GM12873 (cell line): ENCODE measurements around the gene MIER1.

Experiments
- TF ChIP-seq, protein P1 (sequence below): IDR thresholded peaks from 2 replicates; pipeline ENCODE4 v1.5.1; 2012; ENCODE audit warnings: low read depth, mild to moderate bottlenecking, moderate library complexity, low read length, control low read depth; ENCODE audit not compliant: insufficient read depth; ENCODE audit errors: missing control alignments

The MIER1 gene

DNA sequence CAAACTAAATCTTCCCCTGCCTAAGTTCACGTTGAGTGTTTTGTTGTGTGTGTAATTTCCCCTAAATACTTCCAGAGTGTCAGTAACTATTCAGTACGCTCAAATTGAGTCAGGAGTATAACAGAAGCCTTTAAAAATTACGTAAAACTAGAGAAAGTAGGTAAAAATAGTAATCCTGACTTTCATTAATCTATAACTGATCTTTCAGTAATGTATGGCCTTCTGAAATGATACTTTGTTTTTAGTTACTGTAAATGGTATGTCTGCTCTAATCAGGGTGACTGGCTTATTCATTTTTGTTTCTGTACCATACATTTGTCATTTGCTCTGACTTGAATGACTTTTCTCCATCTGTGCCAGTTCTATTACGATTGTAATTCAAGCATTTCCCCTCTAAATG is 29.4 kb downstream of the MIER1 start:
- TF ChIP-seq, protein P1, sequence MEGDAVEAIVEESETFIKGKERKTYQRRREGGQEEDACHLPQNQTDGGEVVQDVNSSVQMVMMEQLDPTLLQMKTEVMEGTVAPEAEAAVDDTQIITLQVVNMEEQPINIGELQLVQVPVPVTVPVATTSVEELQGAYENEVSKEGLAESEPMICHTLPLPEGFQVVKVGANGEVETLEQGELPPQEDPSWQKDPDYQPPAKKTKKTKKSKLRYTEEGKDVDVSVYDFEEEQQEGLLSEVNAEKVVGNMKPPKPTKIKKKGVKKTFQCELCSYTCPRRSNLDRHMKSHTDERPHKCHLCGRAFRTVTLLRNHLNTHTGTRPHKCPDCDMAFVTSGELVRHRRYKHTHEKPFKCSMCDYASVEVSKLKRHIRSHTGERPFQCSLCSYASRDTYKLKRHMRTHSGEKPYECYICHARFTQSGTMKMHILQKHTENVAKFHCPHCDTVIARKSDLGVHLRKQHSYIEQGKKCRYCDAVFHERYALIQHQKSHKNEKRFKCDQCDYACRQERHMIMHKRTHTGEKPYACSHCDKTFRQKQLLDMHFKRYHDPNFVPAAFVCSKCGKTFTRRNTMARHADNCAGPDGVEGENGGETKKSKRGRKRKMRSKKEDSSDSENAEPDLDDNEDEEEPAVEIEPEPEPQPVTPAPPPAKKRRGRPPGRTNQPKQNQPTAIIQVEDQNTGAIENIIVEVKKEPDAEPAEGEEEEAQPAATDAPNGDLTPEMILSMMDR: no peak

GRCh38 chr1:66957938-66958337 is 33.1 kb downstream of the MIER1 start:
- TF ChIP-seq, protein P1: no peak

DNA sequence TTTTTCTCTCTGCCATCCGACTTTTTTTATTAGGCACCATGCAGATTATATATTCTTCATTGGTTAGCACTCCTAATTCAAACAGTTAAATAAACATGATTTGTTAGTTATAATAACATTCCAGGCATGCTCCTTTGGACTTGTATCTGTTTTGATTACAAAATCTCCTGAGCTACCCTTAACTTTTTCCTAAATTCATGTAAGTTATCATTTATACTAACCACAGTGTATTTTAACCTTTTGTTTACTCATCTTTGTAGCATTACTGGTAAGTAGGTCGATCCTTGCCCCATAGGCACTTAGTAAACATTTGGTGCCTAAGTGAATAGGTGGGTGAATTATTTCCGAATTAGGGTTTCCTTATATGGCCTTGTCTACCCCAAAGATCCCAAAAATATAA is 43.8 kb downstream of the MIER1 start:
- TF ChIP-seq, protein P1: no peak

GRCh38 chr1:66978201-66978600 is 53.4 kb downstream of the MIER1 start:
- TF ChIP-seq, protein P1: no peak

- TF ChIP-seq, protein P1: no peak
These were observed 56.1 kb downstream of the MIER1 start for GRCh38 chr1:66980745-66981367.

GRCh38 chr1:66981679-66982078 is 56.9 kb downstream of the MIER1 start:
- TF ChIP-seq, protein P1: no peak

DNA sequence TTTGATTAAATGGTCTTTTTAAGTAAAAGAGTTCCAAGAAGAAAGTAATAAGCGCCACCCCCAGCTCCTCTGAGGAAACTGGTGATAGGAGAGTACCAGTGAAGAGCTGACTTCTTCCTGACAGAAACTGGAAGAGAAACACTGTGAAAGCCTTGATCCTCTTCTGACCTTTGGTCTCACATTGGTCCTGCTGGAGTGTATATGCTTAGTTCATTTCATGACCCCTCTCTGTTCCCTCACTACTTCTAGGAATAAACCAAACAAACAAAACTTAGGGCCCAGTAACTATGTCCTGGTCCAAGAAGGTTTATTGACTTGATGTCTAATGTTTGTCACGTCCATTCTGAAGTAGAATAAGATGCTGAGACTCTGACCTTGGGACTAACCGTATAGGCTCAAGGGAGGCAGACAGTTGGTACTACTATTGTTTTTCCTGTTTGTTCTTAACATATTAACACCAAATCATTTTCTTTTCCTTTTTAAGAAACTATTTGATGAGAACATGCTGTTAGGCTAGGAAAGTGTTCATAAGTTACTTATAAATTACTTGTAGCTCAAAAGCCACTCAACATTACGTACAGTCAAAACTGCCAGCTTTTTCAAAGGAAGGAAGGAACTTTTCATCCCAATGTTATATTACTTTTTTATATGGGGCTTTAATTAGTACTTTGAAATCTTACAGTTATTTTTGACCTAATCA is 57.9 kb downstream of the MIER1 start:
- TF ChIP-seq, protein P1: no peak
